Stimulated activated CD4-positive, alpha-beta T cell treated with anti-CD3 and anti-CD28 coated beads, Interleukin-1b, Interleukin-23, amount 100 ng/mL, for 1 hour (primary cell): ENCODE results near the gene DNAJC30.
"Not testable (repeated sequence)": the region's sequence is repeated elsewhere in the genome, so short reads cannot be mapped to it uniquely, and the experiment has no call there.

Experiments used
- DNase-seq, 2 donors: peaks; one replicate each; pipeline ENCODE4 v3.0.0-alpha.2; 2020; ENCODE audit warnings: low read depth in 2 of 2

DNAJC30 gene

DNA sequence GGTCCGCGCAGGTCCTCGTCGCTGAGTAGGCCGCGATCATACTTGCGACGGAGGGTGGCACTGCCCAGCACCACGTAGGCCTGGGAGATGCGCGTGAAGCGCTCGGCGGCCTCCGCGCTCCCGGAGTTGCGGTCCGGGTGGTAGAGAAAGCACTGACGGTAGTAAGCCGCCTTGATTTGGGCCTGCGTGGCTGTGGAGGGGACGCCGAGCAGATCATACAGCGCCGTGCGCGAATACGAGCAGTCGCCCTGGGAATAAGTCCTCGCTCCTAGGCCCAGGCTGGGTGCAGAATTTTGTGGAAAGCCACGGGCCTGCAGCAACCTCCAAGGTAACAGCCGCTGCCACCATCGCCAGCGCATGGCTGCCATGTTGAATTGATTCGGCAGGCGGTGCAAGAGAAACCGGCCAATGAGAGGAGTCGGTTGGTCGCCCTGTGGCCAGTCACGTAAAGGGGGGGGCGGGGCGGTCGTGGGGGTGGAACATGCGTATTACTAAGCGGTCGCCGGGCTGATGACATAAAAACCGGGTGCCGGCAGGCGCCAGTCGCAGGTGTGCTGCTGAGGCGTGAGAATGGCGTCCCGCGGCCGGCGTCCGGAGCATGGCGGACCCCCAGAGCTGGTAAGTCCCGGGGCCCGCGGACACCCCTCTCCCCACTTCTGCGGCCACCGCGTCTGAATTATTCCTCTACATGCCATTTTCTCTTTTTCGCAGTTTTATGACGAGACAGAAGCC lies at the start of gene DNAJC30, which contains the start of gene BUD23:
Gene DNAJC30 (minus strand): TSS at position 398 of the 732 bp plus-strand sequence. CDS start 30 bp downstream, at position 368.
Gene BUD23 (plus strand): TSS at position 542 of the 732 bp plus-strand sequence. CDS start 29 bp downstream, at position 571.
- DNase-seq, result peak; percentile 89 to 97

- DNase-seq, result no peak
Measured at GRCh38 chr7:73732397-73732796, 49.1 kb upstream of the DNAJC30 start.

DNA sequence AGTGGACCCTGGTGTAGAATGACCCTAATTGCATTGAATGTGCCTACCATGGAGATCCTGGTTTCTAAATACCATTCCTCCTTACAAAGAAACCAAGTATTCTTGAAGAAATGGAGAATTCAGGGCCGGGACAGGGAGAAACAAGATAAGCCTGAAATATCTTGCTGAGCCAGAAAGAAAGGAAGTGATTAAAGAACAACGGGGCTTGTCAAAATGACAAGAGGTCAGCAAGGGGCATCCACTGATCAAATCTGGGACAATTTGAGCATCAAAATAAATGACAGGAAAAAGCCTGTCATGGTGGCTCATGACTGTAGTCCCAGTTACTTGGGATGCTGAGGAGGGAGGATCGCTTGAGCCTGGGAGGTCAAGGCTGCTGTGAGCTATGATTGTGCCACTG lies 47.2 kb upstream of the DNAJC30 start:
- DNase-seq, result no peak

GRCh38 chr7:73728551-73728950 lies 45.3 kb upstream of the DNAJC30 start:
- no peak for DNase-seq

DNA sequence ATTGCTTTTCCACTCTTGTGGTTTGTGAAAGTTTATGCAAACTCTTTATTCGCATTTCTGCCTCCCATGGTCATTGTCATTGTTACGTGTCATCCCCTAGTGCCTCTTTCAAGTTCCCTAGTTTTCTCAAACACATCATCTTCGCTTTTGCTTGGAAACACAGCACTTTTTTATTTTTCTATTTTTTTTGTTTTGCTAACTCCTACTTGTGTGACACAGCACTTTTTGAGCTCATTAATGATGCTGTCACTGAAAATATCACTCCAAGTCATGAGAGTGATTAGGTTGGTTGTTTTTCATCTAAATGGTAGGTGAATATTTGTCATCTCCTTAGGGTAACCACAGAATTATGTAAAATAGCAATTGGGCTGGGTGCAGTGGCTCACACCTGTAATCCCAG lies 44.7 kb upstream of the DNAJC30 start:
- DNase-seq, result no peak

GRCh38 chr7:73726083-73726466 lies 42.8 kb upstream of the DNAJC30 start:
- no peak for DNase-seq

- no peak for DNase-seq
Measured at GRCh38 chr7:73723813-73724212, 40.6 kb upstream of the DNAJC30 start.

DNA sequence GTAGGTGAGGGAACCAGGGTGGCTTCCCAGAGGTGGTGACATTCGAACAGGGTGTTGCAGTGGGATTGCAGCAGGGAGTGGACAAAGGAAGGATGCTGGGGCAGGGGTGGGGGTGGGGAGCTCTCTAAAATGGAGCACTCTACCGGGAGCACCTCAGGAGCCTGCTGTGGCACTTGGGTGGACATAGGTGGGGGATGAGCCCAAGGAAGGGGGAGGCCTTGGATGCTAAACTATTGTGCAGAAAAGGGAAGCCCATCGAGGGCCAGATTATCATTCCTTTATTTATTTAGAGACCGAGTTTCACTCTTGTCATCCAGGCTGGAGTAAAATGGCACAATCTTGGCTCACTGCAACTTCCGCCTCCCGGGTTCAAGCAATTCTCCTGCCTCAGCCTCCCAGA lies 39.5 kb upstream of the DNAJC30 start:
- DNase-seq, result no peak

DNA sequence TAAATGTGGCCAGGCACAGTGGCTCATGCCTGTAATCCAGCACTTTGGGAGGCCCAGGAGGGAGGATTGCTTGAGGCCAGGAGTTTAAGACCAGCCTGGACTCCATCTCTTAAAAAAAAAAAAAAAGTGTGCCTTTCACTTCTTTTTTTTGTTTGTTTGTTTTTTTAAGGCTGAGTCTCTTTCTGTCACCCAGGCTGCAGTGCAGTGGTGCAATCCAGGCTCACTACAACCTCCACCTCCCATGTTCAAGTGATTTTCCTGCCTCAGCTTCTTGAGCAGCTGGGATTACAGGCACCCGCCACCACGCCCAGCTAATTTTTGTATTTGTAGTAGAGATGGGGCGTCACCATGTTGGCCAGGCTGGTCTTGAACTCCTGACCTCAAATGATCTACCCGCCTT lies 38.9 kb upstream of the DNAJC30 start:
- DNase-seq, result not testable (repeated sequence)

GRCh38 chr7:73721377-73721817 lies 38.1 kb upstream of the DNAJC30 start:
- no peak for DNase-seq

GRCh38 chr7:73720443-73720842 lies 37.2 kb upstream of the DNAJC30 start:
- not testable (repeated sequence) for DNase-seq

- no peak for DNase-seq
Measured at GRCh38 chr7:73719806-73720169, 36.5 kb upstream of the DNAJC30 start.

DNA sequence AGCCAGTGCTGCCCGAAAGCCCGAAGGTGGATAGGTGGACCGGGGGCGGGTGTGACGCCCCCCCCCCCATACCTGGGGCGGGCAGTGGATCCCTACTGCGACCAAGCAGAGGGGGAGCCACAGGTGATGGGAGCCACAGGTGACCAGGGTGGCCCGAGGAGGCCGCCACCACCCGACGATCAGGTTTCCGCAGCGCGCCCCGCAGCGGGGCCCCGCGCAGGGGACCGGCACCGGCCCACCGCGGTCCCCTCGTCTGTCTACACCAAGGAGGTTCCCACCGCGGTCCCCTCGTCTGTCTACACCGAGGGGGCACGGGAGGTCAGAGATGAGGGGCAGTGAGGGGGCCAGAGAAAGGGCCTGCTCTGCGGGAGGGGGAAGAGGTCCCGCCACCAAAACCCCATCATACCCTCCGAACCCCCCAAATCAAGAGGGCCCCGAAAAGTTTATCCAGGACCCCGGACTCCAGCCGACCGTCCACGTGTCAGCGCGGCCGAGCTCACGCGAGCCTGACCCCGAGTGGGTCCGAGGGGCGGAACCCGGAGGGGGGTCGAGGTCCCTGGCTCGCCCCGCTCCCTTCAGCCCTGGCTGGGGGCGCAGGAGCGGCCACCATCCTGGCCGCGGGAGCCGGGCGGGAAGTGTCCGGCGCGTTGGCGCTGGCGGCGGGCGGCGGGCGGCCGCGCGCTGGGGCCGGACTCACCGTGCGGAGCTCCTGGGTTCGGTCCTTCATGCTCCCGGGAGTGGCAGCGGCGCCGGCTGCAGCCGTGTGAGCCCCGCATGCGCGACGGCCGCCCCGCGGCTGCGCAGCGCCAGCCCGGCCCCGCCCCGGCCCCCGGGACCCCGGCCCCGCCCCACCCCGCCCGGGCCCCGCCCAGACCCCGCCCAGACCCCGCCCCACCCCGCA lies 35.9 kb upstream of the DNAJC30 start, which contains the start of gene STX1A:
Gene STX1A (minus strand): TSS at position 765 of the 901 bp plus-strand sequence. CDS start 38 bp downstream, at position 727.
- DNase-seq, result peak in 1 of 2 donors; percentile 47

DNA sequence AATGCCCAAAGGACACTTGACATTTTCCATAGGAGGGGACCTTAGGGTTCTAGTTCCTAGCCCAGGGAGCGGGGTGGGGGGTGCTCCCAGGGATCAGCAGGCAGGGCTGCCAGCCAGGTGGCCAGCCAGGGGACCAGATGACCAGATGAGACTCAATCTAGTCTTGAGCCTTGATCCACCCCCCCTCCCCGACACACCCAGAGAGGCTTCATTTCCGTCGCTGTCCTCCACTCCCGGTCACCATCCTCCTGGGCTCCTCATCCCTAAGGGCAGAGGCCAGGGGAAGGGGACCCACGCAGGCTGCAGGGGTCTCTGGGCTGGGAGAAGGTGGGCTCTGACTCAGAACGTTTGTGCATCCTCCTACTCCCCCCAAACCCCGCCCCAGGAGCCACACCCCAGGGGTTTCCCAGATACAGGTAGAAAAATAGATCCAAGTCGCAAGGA lies 35.2 kb upstream of the DNAJC30 start:
- no peak for DNase-seq

GRCh38 chr7:73717991-73718405 lies 34.7 kb upstream of the DNAJC30 start:
- DNase-seq, result peak in 1 of 2 donors; percentile 47

- DNase-seq, result no peak
Measured at GRCh38 chr7:73717025-73717807, 34.0 kb upstream of the DNAJC30 start.

DNA sequence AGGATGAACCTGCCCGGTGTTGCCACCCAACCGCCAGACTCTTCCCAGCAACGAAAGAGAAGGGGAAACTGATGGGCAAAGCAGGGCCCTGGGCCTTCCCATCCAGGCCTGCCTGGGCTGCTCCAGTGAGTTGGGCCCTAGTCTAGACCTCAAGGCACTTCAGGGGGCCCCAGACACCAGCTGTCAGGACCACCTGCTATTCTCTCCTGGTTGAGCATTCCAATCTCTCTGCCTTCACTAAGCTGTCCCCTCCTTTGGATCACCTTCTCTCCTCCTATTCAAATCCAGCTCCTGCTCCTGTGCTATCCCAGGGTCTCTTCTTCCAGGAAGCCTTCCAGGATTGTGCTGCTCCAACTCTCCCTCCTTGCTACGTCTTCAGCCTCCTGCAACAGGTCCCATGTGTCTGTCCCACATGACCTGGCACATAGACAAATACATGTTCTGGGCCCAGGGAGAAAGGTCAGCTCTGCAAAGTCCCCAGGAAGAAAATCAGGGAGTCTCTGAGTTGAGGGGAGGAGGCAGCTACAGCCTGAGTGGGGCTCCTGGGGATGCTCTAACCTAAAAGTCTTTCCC lies 33.2 kb upstream of the DNAJC30 start:
- no peak for DNase-seq

GRCh38 chr7:73715648-73716317 lies 32.5 kb upstream of the DNAJC30 start:
- no peak for DNase-seq

DNA sequence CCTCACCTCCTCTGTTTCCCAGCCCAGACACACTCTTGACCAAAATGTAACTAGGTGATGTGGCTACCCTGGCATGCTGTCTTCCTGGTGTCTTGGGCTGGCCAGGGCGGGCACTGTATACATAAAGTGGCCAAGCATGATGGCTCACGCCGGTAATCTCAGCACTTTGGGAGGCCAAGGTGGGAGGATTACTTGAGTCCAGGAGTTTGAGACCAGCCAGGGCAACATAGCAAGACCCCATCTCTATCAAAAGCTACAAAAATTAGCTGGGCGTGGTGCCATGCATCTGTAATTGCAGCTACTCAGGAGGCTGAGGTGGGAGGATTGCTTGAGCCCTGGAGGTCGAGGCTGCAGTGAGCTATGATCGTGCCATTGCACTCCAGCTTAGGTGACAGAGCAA lies 30.1 kb upstream of the DNAJC30 start:
- DNase-seq, result not testable (repeated sequence)

DNA sequence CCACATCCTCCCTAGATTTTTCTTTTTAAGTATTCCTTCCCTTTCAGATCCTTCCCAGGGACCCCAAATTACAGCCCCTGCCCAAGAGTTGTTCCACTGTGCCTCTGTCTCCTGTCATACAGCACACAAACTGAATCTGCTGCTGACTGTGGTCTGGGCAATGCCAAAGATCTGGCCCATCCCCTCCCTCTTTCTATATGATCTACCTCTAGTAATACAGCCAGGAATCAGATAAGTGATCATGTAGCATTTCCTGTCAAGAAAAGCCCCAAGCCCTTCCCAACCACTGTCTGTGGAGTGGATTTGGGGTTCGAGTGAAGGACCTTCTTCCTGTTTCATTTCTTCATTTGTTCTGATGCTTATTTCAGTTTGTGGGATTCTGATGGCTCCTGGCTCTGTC lies 29.5 kb upstream of the DNAJC30 start:
- DNase-seq, result no peak
